HEK293 (cell line): ENCODE measurements around the gene IRF6.

ENCODE experiments used
- CTCF ChIA-PET: fragments of 350-600 bp; formaldehyde crosslinking; extraction: SDS; loops from one replicate; lab custom pipeline; 2021; ENCODE audit warnings: antibody characterized with exemption; lab: Yijun Ruan, JAX
- POLR2A ChIA-PET: fragments of 300-600 bp; formaldehyde crosslinking; extraction: SDS; loops from one replicate; lab custom pipeline; 2020; ENCODE audit warnings: antibody characterized with exemption, inconsistent platforms; lab: Yijun Ruan, JAX
- H3K27ac ChIP-seq: fragments of 200-500 bp; sonication (Bioruptor generic); 2 replicates; pipeline ENCODE4 v1.5.1; 2014; ENCODE audit warnings: low read depth, low read length, control low read depth, inconsistent platforms; ENCODE audit errors: extremely low read depth
- H3K36me3 ChIP-seq, 2 experiments: fragments of 200-500 bp in 1 of 2; sonication (Bioruptor generic) in 1 of 2; 1 replicate in 1 of 2; 2 replicates in 1 of 2; pipeline ENCODE4 v1.5.1; 2014 to 2017; ENCODE audit warnings: inconsistent platforms in 2 of 2, low read length in 2 of 2; ENCODE audit not compliant: control insufficient read depth in 2 of 2, insufficient read depth in 1 of 2
- H3K4me1 ChIP-seq: fragments of 200-500 bp; sonication (Bioruptor generic); 2 replicates; pipeline ENCODE4 v1.5.1; 2014; ENCODE audit warnings: mild to moderate bottlenecking, low read length, inconsistent platforms; ENCODE audit not compliant: control insufficient read depth, insufficient read depth
- H3K4me3 ChIP-seq: 2 replicates; pipeline ENCODE4 v1.5.1; 2011; ENCODE audit warnings: low read depth, mild to moderate bottlenecking, control low read depth, low read length, moderate library complexity
- H3K9me3 ChIP-seq: fragments of 200-500 bp; sonication (Bioruptor generic); 2 replicates; pipeline ENCODE4 v1.5.1; 2014; ENCODE audit warnings: low read depth, low read length, inconsistent platforms; ENCODE audit not compliant: control insufficient read depth, insufficient read depth
- BCL11B ChIP-seq: fragments of 450-650 bp; formaldehyde crosslinking; IDR thresholded peaks from 2 replicates; pipeline ENCODE4 v1.5.1; 2016; ENCODE audit warnings: low read depth, missing biosample characterization, missing genetic modification characterization
- KLF1 ChIP-seq: fragments of 450-650 bp; formaldehyde crosslinking; IDR thresholded peaks from 2 replicates; pipeline ENCODE4 v1.5.1; 2016; ENCODE audit warnings: missing biosample characterization, missing genetic modification characterization
- KLF17 ChIP-seq: fragments of 450-650 bp; formaldehyde crosslinking; IDR thresholded peaks from 2 replicates; pipeline ENCODE4 v1.5.1; 2016; ENCODE audit warnings: missing biosample characterization, missing genetic modification characterization
- KLF7 ChIP-seq: fragments of 450-650 bp; formaldehyde crosslinking; IDR thresholded peaks from 2 replicates; pipeline ENCODE4 v1.5.1; 2016; ENCODE audit warnings: missing biosample characterization, missing genetic modification characterization, borderline replicate concordance
- KLF8 ChIP-seq: fragments of 450-650 bp; formaldehyde crosslinking; IDR thresholded peaks from 2 replicates; pipeline ENCODE4 v1.5.1; 2016; ENCODE audit warnings: missing biosample characterization, missing genetic modification characterization
- REPIN1 ChIP-seq: fragments of 450-650 bp; formaldehyde crosslinking; IDR thresholded peaks from 2 replicates; pipeline ENCODE4 v1.5.1; 2017; ENCODE audit warnings: missing biosample characterization, missing genetic modification characterization, low read depth
- ZBTB1 ChIP-seq: fragments of 450-650 bp; formaldehyde crosslinking; IDR thresholded peaks from 2 replicates; pipeline ENCODE4 v1.5.1; 2016; ENCODE audit warnings: missing biosample characterization, missing genetic modification characterization
- ZBTB44 ChIP-seq: fragments of 450-650 bp; IDR thresholded peaks from 2 replicates; pipeline ENCODE4 v1.5.1; 2018; ENCODE audit warnings: missing biosample characterization, mild to moderate bottlenecking, missing genetic modification characterization
- ZBTB49 ChIP-seq: fragments of 450-650 bp; formaldehyde crosslinking; IDR thresholded peaks from 2 replicates; pipeline ENCODE4 v1.5.1; 2016; ENCODE audit warnings: missing biosample characterization, missing genetic modification characterization, low read depth
- ZNF280D ChIP-seq: fragments of 450-650 bp; formaldehyde crosslinking; IDR thresholded peaks from 2 replicates; pipeline ENCODE4 v1.5.1; 2016; ENCODE audit warnings: missing biosample characterization, missing genetic modification characterization
- ZNF416 ChIP-seq: fragments of 450-650 bp; formaldehyde crosslinking; IDR thresholded peaks from 2 replicates; pipeline ENCODE4 v1.5.1; 2016; ENCODE audit warnings: missing biosample characterization, missing genetic modification characterization
- ZNF488 ChIP-seq: fragments of 450-650 bp; formaldehyde crosslinking; IDR thresholded peaks from 2 replicates; pipeline ENCODE4 v1.5.1; 2016; ENCODE audit warnings: missing biosample characterization, missing genetic modification characterization
- ZNF660 ChIP-seq: fragments of 450-650 bp; IDR thresholded peaks from 2 replicates; pipeline ENCODE4 v1.5.1; 2018; ENCODE audit warnings: missing biosample characterization, mild to moderate bottlenecking, missing genetic modification characterization
- ZNF707 ChIP-seq: fragments of 450-650 bp; formaldehyde crosslinking; IDR thresholded peaks from 2 replicates; pipeline ENCODE4 v1.5.1; 2016; ENCODE audit warnings: missing biosample characterization, missing genetic modification characterization

Gene IRF6

GRCh38 chr1:209845408-209845725, 39.4 kb upstream of the IRF6 start (continued):
- TF ChIP-seq KLF7 (no peak), ZBTB1 (tag by site-specific recombination) (no peak), ZBTB44 (tag by site-specific recombination) (no peak), ZNF488 (tag by site-specific recombination) (no peak), ZBTB49 (tag by site-specific recombination) (no peak), ZNF660 (tag by site-specific recombination) (no peak), BCL11B (tag by site-specific recombination) (no peak), KLF17 (tag by site-specific recombination) (no peak), KLF1 (tag by site-specific recombination) (no peak), ZNF416 (no peak)
- TF ChIP-seq, all 188 proteins: peak for 0

GRCh38 chr1:209844695-209845407, 38.9 kb upstream of the IRF6 start:
- Histone ChIP-seq H3K9me3 (no peaks in the 10 kb centered on the region), H3K4me3 (no peak overlapping the region), H3K36me3 (peaks cover 28 to 66% of the 10 kb centered on the region in 2 experiments), H3K27ac (no peak overlapping the region), H3K4me1 (0 out of 2 replicates have a peak, but pooled peaks cover 2% of the 10 kb centered on the region)
- TF ChIP-seq REPIN1 (tag by site-specific recombination) (no peak), ZNF707 (no peak), ZNF280D (tag by site-specific recombination) (no peak), KLF8 (tag by site-specific recombination) (no peak)
- ChIA-PET POLR2A (interaction anchor here (0.7 kb wide), 1 partner anchor 9 kb away, joined by 3 read pairs; no protein-coding TSS in a partner anchor), CTCF (interaction anchor here (0.7 to 4.0 kb wide), 3 partner anchors 10 to 249 kb away, joined by 3 to 26 read pairs (median 5); no protein-coding TSS in a partner anchor)
